GM12801 (cell line): ENCODE measurements around the gene PIGS.

Experiments
- TF ChIP-seq, protein P1 (sequence below): IDR thresholded peaks from one replicate; pipeline ENCODE4 v1.5.1; 2011; ENCODE audit warnings: control low read depth; ENCODE audit not compliant: insufficient read length; ENCODE audit errors: extremely low read depth

The PIGS gene

DNA sequence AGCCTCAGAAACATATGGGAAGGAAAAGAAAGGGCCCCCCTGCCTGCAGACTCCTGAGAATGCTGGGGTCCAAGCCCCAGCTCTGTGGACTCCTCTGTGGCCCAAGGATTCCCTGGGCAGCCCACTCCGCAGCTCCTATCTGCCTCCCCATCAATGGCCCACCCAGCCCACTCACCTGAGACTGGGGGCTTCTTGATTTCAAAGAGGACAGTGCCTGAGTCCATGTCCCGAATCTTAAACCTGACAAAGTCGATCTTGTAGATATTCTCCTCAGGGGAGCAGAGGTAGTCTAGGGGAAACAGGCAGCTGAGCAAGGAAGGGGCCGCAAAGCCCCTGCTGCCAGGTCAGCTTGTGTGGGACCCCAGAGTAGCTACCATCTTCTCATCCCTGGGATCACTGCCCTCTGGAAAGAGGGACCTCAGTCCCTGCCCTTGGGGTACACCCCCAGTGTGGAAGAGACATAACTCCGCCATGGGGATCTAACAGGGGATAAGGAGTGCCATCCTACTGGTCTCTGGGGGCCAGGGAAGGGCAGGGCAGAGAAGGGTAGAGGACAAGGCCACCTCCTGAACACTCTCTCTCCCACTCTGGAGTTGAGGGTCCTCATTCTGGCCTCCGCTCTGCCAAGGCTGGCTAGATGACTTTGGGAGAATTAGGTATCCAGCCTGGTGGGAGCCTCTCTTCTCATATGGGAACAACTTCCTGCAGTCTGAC lies 22.8 kb downstream of the PIGS start:
- TF ChIP-seq, protein P1, sequence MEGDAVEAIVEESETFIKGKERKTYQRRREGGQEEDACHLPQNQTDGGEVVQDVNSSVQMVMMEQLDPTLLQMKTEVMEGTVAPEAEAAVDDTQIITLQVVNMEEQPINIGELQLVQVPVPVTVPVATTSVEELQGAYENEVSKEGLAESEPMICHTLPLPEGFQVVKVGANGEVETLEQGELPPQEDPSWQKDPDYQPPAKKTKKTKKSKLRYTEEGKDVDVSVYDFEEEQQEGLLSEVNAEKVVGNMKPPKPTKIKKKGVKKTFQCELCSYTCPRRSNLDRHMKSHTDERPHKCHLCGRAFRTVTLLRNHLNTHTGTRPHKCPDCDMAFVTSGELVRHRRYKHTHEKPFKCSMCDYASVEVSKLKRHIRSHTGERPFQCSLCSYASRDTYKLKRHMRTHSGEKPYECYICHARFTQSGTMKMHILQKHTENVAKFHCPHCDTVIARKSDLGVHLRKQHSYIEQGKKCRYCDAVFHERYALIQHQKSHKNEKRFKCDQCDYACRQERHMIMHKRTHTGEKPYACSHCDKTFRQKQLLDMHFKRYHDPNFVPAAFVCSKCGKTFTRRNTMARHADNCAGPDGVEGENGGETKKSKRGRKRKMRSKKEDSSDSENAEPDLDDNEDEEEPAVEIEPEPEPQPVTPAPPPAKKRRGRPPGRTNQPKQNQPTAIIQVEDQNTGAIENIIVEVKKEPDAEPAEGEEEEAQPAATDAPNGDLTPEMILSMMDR = no peak

DNA sequence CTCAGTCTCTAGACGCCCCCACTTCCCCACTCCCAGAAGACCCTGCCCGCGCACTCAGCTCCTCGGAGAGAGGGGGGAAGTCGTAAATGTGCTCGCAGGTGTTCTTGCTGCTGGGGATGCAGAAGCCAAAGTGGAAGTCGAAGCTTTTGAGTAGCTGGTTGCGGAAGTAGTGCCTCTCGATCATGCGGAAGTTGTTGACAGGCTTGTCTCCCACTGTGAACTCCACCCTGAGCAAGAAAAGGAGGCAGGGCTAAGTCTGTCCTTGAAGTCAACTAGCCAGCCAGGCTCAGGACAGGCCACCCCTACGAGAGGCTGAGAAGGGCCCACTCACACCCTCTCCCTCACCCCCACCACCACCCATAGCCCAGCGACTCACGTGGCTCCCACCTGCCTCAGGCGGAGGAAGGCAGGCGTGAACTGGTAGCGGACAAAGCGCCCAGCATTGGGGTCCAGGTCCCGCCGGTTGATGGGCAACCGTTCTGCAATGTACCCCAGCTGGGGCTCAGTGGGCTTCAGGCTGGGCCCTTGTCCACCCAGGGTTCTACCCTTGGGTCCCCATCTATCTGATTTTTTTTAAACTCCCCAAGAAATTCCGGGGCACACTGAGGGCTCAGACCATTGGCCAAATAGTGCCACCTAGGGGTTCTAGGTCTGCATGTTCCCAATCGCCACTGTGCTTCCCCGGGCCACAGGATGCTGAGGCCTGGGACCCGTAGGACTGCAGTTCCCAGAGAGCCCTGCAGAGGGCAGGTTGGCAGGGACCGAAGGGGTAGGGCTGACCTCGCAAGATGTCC lies 23.5 kb downstream of the PIGS start:
- TF ChIP-seq, protein P1 = peak; percentile 12

DNA sequence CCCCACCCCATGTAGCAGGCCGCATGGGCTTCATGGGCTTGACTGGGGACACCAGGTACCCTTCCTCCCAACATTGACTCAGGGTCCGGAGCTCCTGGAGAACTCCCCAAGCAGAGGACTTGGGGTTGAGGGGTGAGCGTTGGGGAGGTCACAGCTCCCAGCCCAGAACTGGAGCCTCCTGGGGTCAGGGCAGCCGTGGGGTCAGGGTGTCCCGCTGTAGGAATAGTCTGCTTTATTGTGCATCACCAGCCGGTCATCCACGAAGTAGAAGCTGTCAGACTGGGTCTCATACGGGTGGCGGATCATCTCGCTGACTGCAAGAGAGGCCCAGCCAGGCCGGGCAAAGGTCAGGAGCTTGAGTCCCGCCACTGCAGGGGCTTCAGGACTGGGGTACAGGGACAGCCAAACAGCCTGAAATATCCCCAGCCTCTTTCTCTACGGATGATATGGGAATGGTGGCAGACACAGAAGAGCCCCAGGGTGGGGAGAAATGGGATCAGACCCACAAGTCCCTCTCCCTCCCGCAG lies 24.2 kb downstream of the PIGS start:
- TF ChIP-seq, protein P1 = no peak

DNA sequence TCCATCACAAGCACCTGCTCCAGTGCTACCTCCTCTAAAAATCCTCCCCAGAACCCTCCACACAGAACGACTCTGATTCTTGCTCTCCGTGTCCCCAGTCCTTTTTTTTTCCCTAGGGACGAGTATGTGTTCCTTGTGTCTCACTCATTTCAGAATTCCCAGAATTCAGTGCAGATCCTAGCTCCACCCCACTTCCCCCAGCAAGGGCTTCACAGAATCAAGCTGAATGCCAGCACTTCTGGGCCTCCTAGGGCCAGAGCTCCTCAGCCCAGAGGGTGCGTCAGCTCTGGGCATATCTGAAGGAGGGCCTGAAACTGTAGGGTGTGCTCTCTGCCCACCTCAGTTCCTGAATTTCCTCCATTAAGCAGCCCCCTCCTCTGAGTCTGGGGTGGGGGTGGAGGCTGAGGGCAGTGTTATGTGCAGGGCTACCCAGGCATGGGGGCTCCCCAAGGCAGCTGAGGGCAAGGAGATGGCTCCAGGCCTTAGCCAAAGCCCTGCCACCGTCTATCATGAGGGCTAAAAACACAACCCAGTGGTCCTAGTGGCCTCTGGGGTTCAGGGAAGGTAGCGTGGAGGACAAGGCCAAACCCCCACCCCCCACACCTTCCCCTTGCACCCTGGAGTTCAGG lies 25.4 kb downstream of the PIGS start:
- TF ChIP-seq, protein P1 = no peak

DNA sequence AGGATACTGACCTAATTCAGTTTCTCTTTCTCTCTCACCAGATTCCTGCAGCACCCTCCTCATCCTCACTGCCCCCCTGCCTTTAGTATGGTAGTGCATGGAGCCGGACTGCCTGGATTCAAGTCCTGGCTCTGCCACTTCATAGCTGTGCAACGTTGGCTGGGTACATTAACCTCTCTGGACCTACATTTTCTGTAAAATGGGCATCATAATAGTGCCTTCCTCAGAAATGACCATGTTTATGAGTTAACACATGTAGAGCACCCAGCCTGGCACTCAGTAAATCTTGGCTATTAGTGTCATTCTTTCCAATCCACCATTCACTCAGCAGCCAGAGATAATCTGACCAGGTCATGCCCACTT lies 26.2 kb downstream of the PIGS start:
- TF ChIP-seq, protein P1 = no peak

DNA sequence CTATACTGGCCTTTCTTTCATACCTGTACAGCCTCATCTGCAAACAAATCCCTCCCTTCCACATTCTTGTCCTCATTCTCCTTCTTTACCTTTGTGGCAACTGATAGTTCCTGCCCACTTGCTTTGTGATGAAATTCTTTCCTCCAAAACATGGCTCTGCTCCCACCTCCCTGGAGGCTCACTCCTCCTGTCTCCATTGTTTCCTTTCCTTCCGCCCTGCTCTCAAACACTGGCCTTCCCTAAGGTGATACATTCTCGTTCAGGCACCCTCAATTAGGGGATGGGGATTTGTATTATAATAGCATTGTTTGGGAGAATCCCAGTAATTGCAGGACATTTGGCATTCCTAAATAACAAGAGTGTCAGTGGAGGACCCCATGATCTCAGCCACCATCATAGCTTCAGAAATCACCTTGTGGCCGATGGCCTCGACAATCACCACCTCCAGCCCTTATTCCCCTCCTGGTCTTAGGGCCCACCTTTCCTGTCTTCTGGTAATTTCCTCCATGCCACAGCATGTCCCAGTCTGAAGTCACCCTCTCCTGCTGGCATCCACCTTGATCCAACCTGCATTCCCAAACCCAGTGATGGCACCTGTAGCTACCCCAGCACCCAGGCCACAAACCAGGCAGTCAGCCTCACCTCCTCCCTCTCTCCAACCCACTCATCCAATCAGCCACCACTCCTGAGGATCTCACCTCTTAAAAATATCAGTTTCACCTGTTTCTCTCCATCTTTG lies 26.8 kb downstream of the PIGS start:
- TF ChIP-seq, protein P1 = no peak

DNA sequence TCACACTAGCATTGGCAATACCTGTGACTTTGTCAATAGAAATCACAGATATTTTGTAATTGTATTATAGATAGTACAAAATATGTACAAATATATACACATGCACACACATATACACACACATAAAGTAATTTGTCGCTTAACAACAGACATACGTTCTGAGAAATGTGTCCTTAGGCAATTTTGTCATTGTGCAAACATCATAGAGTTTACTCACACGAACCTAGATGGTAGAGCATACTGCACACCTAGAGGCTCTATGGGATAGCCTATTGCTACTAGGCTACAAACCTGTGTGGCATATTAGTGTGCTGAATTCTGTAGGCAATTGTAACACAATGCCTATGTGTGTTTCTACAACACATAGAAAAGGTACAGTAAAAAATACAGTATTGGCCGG lies 29.9 kb downstream of the PIGS start:
- TF ChIP-seq, protein P1 = no peak
